ENCODE results near the gene AR.
"Not testable (repeated sequence)": the region's sequence is repeated elsewhere in the genome, so short reads cannot be mapped to it uniquely, and the experiment has no call there.

DNA sequence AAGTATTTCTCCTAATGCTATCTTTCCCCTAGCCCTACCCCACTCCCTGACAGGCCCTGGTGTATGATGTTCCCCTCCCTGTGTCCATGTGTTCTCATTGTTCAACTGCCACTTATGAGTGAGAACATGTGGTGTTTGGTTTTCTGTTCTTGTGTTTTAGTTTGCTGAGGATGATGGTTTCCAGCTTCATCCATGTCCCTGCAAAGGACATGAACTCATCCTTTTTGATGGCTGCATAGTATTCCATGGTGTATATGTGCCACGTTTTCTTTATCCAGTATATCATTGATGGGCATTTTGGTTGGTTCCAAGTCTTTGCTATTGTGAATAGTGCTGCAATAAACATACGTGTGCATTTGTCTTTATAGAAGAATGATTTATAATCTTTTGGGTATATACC, 126.9 kb downstream of the AR start:
- TF ChIP-seq POLR2A, TAF1 (IDR thresholded peaks at IDR 0.05; ENCODE audit: low read depth, low read length): not testable (repeated sequence)
